Bone marrow (tissue), 2 donors: ENCODE data around the gene DDX5.
A peak's percentile ranks its signal among the peaks of the same experiment; 100 is the strongest.
"Not testable (repeated sequence)": the region's sequence is repeated elsewhere in the genome, so short reads cannot be mapped to it uniquely, and the experiment has no call there.

Source experiments
- DNase-seq, 2 donors: peaks; one replicate each; lab custom pipeline; 2025; lab: John Stamatoyannopoulos, UW

The DDX5 gene

GRCh38 chr17:64507413-64507782 lies 1.3 kb upstream of the DDX5 start:
- DNase-seq, result peak in 1 of 2 donors; percentile 77

- peak; percentile 98 to 100 for DNase-seq
Observed at GRCh38 chr17:64506576-64507412, 705 bp upstream of the DDX5 start, which contains the start of gene CEP95. CEP95 (plus strand) TSS chr17:64506977; CDS start chr17:64507098, 121 bp downstream.

- peak; percentile 71 to 82 for DNase-seq
Observed at GRCh38 chr17:64505340-64506200, 519 bp downstream of the DDX5 start.

- no peak for DNase-seq
Observed at GRCh38 chr17:64504769-64505339, 1.2 kb downstream of the DDX5 start.

- no peak for DNase-seq
Observed at GRCh38 chr17:64503821-64504768, 2.0 kb downstream of the DDX5 start.

GRCh38 chr17:64503341-64503740 lies 2.7 kb downstream of the DDX5 start:
- no peak for DNase-seq

GRCh38 chr17:64502809-64503208 lies 3.3 kb downstream of the DDX5 start:
- no peak for DNase-seq

GRCh38 chr17:64502021-64502420 lies 4.1 kb downstream of the DDX5 start:
- no peak for DNase-seq

GRCh38 chr17:64500862-64501765 lies 5.0 kb downstream of the DDX5 start:
- no peak for DNase-seq

GRCh38 chr17:64500487-64500859 lies 5.6 kb downstream of the DDX5 start:
- no peak for DNase-seq

- no peak for DNase-seq
Observed at GRCh38 chr17:64499805-64500486, 6.1 kb downstream of the DDX5 start.

GRCh38 chr17:64498308-64499203 lies 7.5 kb downstream of the DDX5 start:
- no peak for DNase-seq

- no peak for DNase-seq
Observed at GRCh38 chr17:64497565-64498035, 8.5 kb downstream of the DDX5 start.

- DNase-seq, result peak; percentile 82
Observed at GRCh38 chr17:64496786-64497564, 9.1 kb downstream of the DDX5 start, which contains the start of gene POLG2. POLG2 (minus strand) TSS chr17:64497054; CDS start chr17:64496968, 86 bp downstream.

GRCh38 chr17:64496348-64496785 lies 9.7 kb downstream of the DDX5 start:
- DNase-seq, result no peak

GRCh38 chr17:64495300-64495699 lies 10.8 kb downstream of the DDX5 start:
- not testable (repeated sequence) for DNase-seq

GRCh38 chr17:64494121-64494520 lies 12.0 kb downstream of the DDX5 start:
- no peak for DNase-seq
